Measurements from ENCODE around the gene ZNF761.
A peak's percentile ranks its signal among the peaks of the same experiment; 100 is the strongest.
"Not testable (repeated sequence)": the region's sequence is repeated elsewhere in the genome, so short reads cannot be mapped to it uniquely, and the experiment has no call there.

ZNF761 gene

GRCh38 chr19:53396525-53396868 lies 35.3 kb upstream of the ZNF761 start:
- Histone ChIP-seq H3K18ac (ENCODE audit: low read length) (no peak overlapping the region), H4K91ac (ENCODE audit: low read depth, low read length) (no peak overlapping the region), H3K79me2 (ENCODE audit: control insufficient read depth, insufficient read depth, low read length, poor library complexity) (peaks cover 6% of the 10 kb centered on the region), H3K36me3 (ENCODE audit: control insufficient read depth in 1 of 2, insufficient read depth in 2 of 2, low read length in 2 of 2) (peaks cover 18 to 20% of the 10 kb centered on the region in 2 experiments), H3K14ac (ENCODE audit: low read length) (no peak overlapping the region), H4K12ac (ENCODE audit: low read depth, low read length) (no peak overlapping the region), H3K4me2 (ENCODE audit: low read length) (peak overlapping the region; percentile 50), H3K27me3 (ENCODE audit: insufficient read depth, low read length) (no peaks in the 10 kb centered on the region), H3K9ac (ENCODE audit: low read length) (no peak overlapping the region), H3K27ac (ENCODE audit: low read depth, low read length) (no peak overlapping the region), H2BK120ac (ENCODE audit: insufficient read depth, low read length, poor library complexity) (no peak overlapping the region), H3K79me1 (ENCODE audit: low read length) (peaks cover 8% of the 10 kb centered on the region), H2AFZ (ENCODE audit: insufficient read depth, low read length, poor library complexity) (no peak overlapping the region), H2AK5ac (ENCODE audit: low read length) (no peak overlapping the region), H3K4me1 (ENCODE audit: control insufficient read depth in 1 of 2, insufficient read depth in 2 of 2, low read length in 2 of 2) (peaks cover 3 to 5% of the 10 kb centered on the region in 2 experiments), H2BK12ac (ENCODE audit: low read length) (no peak overlapping the region), H3K9me3 (ENCODE audit: insufficient read depth, low read depth, low read length) (no peaks in the 10 kb centered on the region), H3K4me3 (ENCODE audit: low read depth, low read length) (no peak overlapping the region), H4K8ac (ENCODE audit: low read depth, low read length) (no peak overlapping the region), H3K4ac (ENCODE audit: low read depth, low read length) (no peak overlapping the region), H3K23ac (ENCODE audit: low read length) (no peak overlapping the region), H2BK5ac (ENCODE audit: low read depth, low read length, poor library complexity) (no peak overlapping the region)
- DNase-seq = no peak
- WGBS (ENCODE audit: extremely low coverage, insufficient coverage, insufficient read length) = no CpG with 5 or more reads among the region's 1 CpG

DNA sequence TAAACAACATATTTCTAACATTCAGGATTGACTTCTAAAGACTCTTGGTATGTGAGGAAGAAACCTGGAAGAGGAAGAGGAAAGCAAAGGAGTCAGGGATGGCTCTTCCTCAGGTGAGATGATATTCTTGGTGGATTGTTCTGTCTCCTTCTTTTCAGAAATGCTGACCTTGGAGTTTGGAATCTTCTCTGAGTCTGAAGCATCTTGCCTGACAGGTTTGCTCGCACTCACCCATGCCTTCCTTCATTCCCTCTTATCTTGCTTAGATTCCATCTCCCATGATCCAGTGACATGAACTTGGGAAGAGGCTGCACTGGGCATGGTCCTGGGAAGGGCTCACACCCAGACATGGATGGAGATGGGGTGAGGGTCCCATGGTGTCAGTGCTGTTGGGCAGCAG lies 33.9 kb upstream of the ZNF761 start:
- not testable (repeated sequence) for H2AK5ac ChIP-seq (ENCODE audit: low read length); H3K9me3 ChIP-seq (ENCODE audit: insufficient read depth, low read depth, low read length); H4K8ac ChIP-seq (ENCODE audit: low read depth, low read length); H2AFZ ChIP-seq (ENCODE audit: insufficient read depth, low read length, poor library complexity); H2BK12ac ChIP-seq (ENCODE audit: low read length); H4K91ac ChIP-seq (ENCODE audit: low read depth, low read length); H3K9ac ChIP-seq (ENCODE audit: low read length); H2BK120ac ChIP-seq (ENCODE audit: insufficient read depth, low read length, poor library complexity); H3K4me1 ChIP-seq (ENCODE audit: control insufficient read depth in 1 of 2, insufficient read depth in 2 of 2, low read length in 2 of 2); H3K79me2 ChIP-seq (ENCODE audit: control insufficient read depth, insufficient read depth, low read length, poor library complexity); H2BK5ac ChIP-seq (ENCODE audit: low read depth, low read length, poor library complexity); H3K79me1 ChIP-seq (ENCODE audit: low read length); H3K18ac ChIP-seq (ENCODE audit: low read length); H4K12ac ChIP-seq (ENCODE audit: low read depth, low read length); H3K4me2 ChIP-seq (ENCODE audit: low read length); H3K27me3 ChIP-seq (ENCODE audit: insufficient read depth, low read length); H3K4ac ChIP-seq (ENCODE audit: low read depth, low read length); H3K14ac ChIP-seq (ENCODE audit: low read length); H3K27ac ChIP-seq (ENCODE audit: low read depth, low read length); H3K4me3 ChIP-seq (ENCODE audit: low read depth, low read length); H3K23ac ChIP-seq (ENCODE audit: low read length)
- no CpG with 5 or more reads among the region's 1 CpG for WGBS (ENCODE audit: extremely low coverage, insufficient coverage, insufficient read length)
- DNase-seq = peak; percentile 55 to 72
- H3K36me3 ChIP-seq (ENCODE audit: control insufficient read depth in 1 of 2, insufficient read depth in 2 of 2, low read length in 2 of 2) = peaks cover 27 to 30% of the 10 kb centered on the region in 2 experiments

DNA sequence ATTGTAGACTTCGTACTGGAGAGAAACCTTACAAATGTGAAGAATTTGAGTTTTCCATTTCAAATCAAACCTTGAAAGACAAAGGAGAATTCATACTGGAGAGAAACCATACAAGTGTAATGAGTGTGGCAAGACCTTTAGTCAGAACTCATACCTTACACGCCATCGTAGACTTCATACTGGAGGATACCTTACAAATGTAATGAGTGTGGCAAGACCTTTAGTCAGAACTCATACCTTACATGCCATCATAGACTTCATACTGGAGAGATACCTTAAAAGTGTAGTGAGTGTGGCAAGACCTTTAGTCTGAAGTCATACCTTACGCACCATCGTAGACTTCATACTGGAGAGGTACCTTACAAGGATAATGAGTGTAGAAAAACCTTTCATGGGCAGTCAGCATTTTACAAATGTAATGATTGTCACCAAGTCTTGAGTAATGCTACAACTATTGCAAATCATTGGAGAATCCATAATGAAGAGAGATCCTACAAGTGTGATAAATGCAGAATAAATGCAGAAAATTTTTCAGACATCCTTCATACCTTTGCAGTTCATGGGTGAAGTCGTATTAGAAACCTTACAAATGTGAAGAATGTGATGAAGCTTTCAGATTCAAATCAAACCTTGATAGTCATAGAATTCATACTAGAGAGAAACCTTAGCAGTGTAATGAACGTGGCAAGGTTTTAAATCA lies 22.1 kb upstream of the ZNF761 start:
- H3K36me3 ChIP-seq (ENCODE audit: control insufficient read depth in 1 of 2, insufficient read depth in 2 of 2, low read length in 2 of 2) = peaks cover 18 to 27% of the 10 kb centered on the region in 2 experiments
- H2BK120ac ChIP-seq (ENCODE audit: insufficient read depth, low read length, poor library complexity) = no peak overlapping the region
- peaks cover 10% of the 10 kb centered on the region for H3K9me3 ChIP-seq (ENCODE audit: insufficient read depth, low read depth, low read length)
- H2AK5ac ChIP-seq (ENCODE audit: low read length) = no peak overlapping the region
- H3K27ac ChIP-seq (ENCODE audit: low read depth, low read length) = no peak overlapping the region
- no peak overlapping the region for H4K12ac ChIP-seq (ENCODE audit: low read depth, low read length)
- no peak overlapping the region for H3K18ac ChIP-seq (ENCODE audit: low read length)
- no peaks in the 10 kb centered on the region for H3K4me1 ChIP-seq (ENCODE audit: control insufficient read depth in 1 of 2, insufficient read depth in 2 of 2, low read length in 2 of 2)
- H3K27me3 ChIP-seq (ENCODE audit: insufficient read depth, low read length) = no peaks in the 10 kb centered on the region
- no peak overlapping the region for H3K4me2 ChIP-seq (ENCODE audit: low read length)
- no peak overlapping the region for H4K8ac ChIP-seq (ENCODE audit: low read depth, low read length)
- H3K9ac ChIP-seq (ENCODE audit: low read length) = no peak overlapping the region
- no peak overlapping the region for H3K14ac ChIP-seq (ENCODE audit: low read length)
- H3K4ac ChIP-seq (ENCODE audit: low read depth, low read length) = no peak overlapping the region
- whole genome bisulfite sequencing (ENCODE audit: extremely low coverage, insufficient coverage, insufficient read length) = no CpG with 5 or more reads among the region's 7 CpGs
- H3K79me2 ChIP-seq (ENCODE audit: control insufficient read depth, insufficient read depth, low read length, poor library complexity) = no peaks in the 10 kb centered on the region
- no peak overlapping the region for H3K23ac ChIP-seq (ENCODE audit: low read length)
- peak; percentile 61 to 89 for DNase-seq
- H4K91ac ChIP-seq (ENCODE audit: low read depth, low read length) = no peak overlapping the region
- no peak overlapping the region for H2BK5ac ChIP-seq (ENCODE audit: low read depth, low read length, poor library complexity)
- no peak overlapping the region for H2AFZ ChIP-seq (ENCODE audit: insufficient read depth, low read length, poor library complexity)
- H2BK12ac ChIP-seq (ENCODE audit: low read length) = no peak overlapping the region
- no peak overlapping the region for H3K4me3 ChIP-seq (ENCODE audit: low read depth, low read length)
- no peaks in the 10 kb centered on the region for H3K79me1 ChIP-seq (ENCODE audit: low read length)

GRCh38 chr19:53420520-53421315 lies 11.1 kb upstream of the ZNF761 start:
- H3K4ac ChIP-seq (ENCODE audit: low read depth, low read length); H3K23ac ChIP-seq (ENCODE audit: low read length); H2AFZ ChIP-seq (ENCODE audit: insufficient read depth, low read length, poor library complexity); H3K9ac ChIP-seq (ENCODE audit: low read length); H3K79me1 ChIP-seq (ENCODE audit: low read length); H2BK12ac ChIP-seq (ENCODE audit: low read length); H3K14ac ChIP-seq (ENCODE audit: low read length); H3K27me3 ChIP-seq (ENCODE audit: insufficient read depth, low read length); H3K4me2 ChIP-seq (ENCODE audit: low read length); H2AK5ac ChIP-seq (ENCODE audit: low read length); H3K18ac ChIP-seq (ENCODE audit: low read length); H3K36me3 ChIP-seq (ENCODE audit: control insufficient read depth in 1 of 2, insufficient read depth in 2 of 2, low read length in 2 of 2); H3K4me1 ChIP-seq (ENCODE audit: control insufficient read depth in 1 of 2, insufficient read depth in 2 of 2, low read length in 2 of 2); H3K4me3 ChIP-seq (ENCODE audit: low read depth, low read length); H4K12ac ChIP-seq (ENCODE audit: low read depth, low read length); H4K91ac ChIP-seq (ENCODE audit: low read depth, low read length); H3K9me3 ChIP-seq (ENCODE audit: insufficient read depth, low read depth, low read length); H3K79me2 ChIP-seq (ENCODE audit: control insufficient read depth, insufficient read depth, low read length, poor library complexity); H2BK120ac ChIP-seq (ENCODE audit: insufficient read depth, low read length, poor library complexity): not testable (repeated sequence)
- H3K27ac ChIP-seq (ENCODE audit: low read depth, low read length) = peak overlapping the region; percentile 74
- no CpG with 5 or more reads among the region's 11 CpGs for WGBS (ENCODE audit: extremely low coverage, insufficient coverage, insufficient read length)
- DNase-seq = peak; percentile 96 to 98
- peak overlapping the region; percentile 27 for H2BK5ac ChIP-seq (ENCODE audit: low read depth, low read length, poor library complexity)
- peak overlapping the region; percentile 24 for H4K8ac ChIP-seq (ENCODE audit: low read depth, low read length)

All from trophoblast cell (in vitro differentiated cells and primary cell).